Endodermal cell (in vitro differentiated cells): ENCODE results near the gene PLEKHA5. TPM values are rescaled to one million over a fixed set of nuclear protein-coding genes. Genes with fewer than 3 reads are reported as not detected.

Experiments
- DNase-seq: peaks from one replicate; pipeline ENCODE4 v3.0.0-alpha.2; 2017
- H3K27ac ChIP-seq: 2 replicates; pipeline ENCODE4 v1.5.1; 2013; ENCODE audit warnings: mild to moderate bottlenecking, low read depth, low read length, moderate library complexity
- H3K27me3 ChIP-seq: 2 replicates; pipeline ENCODE4 v1.6.1; 2013; ENCODE audit warnings: mild to moderate bottlenecking, low read length, moderate library complexity; ENCODE audit not compliant: insufficient read depth, control insufficient read depth, poor library complexity, severe bottlenecking
- H3K36me3 ChIP-seq: 2 replicates; pipeline ENCODE4 v1.7.0; 2013; ENCODE audit warnings: mild to moderate bottlenecking, low read length, moderate library complexity; ENCODE audit not compliant: control insufficient read depth, insufficient read depth
- H3K4me1 ChIP-seq: one replicate; pipeline ENCODE4 v1.7.0; 2013; ENCODE audit warnings: low read length; ENCODE audit not compliant: control insufficient read depth, insufficient read depth
- H3K4me3 ChIP-seq: 2 replicates; pipeline ENCODE4 v1.5.1; 2013; ENCODE audit warnings: mild to moderate bottlenecking, low read length, moderate library complexity
- H3K9ac ChIP-seq: 2 replicates; pipeline ENCODE4 v1.6.1; 2013; ENCODE audit warnings: mild to moderate bottlenecking, low read length, moderate library complexity; ENCODE audit not compliant: poor library complexity, severe bottlenecking; ENCODE audit errors: extremely low read depth
- H3K9me3 ChIP-seq: 2 replicates; pipeline ENCODE4 v1.6.1; 2013; ENCODE audit warnings: mild to moderate bottlenecking, low read length, moderate library complexity; ENCODE audit not compliant: control insufficient read depth
- H3K27ac Mint-ChIP-seq: 2 replicates; pipeline ENCODE4 v1.8.0; 2020; ENCODE audit warnings: mixed read lengths
- H3K27me3 Mint-ChIP-seq: 2 replicates; pipeline ENCODE4 v1.8.0; 2021; ENCODE audit warnings: mild to moderate bottlenecking, mixed read lengths; ENCODE audit not compliant: insufficient read depth
- H3K36me3 Mint-ChIP-seq: 2 replicates; pipeline ENCODE4 v1.8.0; 2020; ENCODE audit warnings: low read depth, mixed read lengths
- H3K4me1 Mint-ChIP-seq: 2 replicates; pipeline ENCODE4 v1.8.0; 2020; ENCODE audit warnings: mixed read lengths
- H3K4me3 Mint-ChIP-seq: 2 replicates; pipeline ENCODE4 v1.8.0; 2020; ENCODE audit warnings: mild to moderate bottlenecking, moderate library complexity, mixed read lengths
- H3K9me3 Mint-ChIP-seq: 2 replicates; pipeline ENCODE4 v1.8.0; 2020; ENCODE audit warnings: mild to moderate bottlenecking, mixed read lengths
- CTCF ChIP-seq: fragments of 200-600 bp; sonication (generic); conservative IDR thresholded peaks from 2 replicates; pipeline ENCODE4 v1.5.0; 2021; ENCODE audit warnings: antibody characterized with exemption, mild to moderate bottlenecking
- WGBS, 2 experiments: methylation state at CpG; one replicate each; pipeline versions ENCODE4 v1.1.5 to v1.1.7; 2013; ENCODE audit warnings: missing lambda C conversion rate in 2 of 2, mixed read lengths in 1 of 2; ENCODE audit not compliant: insufficient coverage in 1 of 2, insufficient read length in 1 of 2; 5-methylcytosine and 5-hydroxymethylcytosine counted together
- total RNA-seq, 2 donors: library from RNA; stranded (reverse); fragmentation: NEBNext Ultra II Directional in 1 of 2; extraction: Animal tissue kit (Norgen Biotek cat#: 25700) in 1 of 2; gene quantifications; 2 replicates in 1 of 2; 3 replicates in 1 of 2; pipeline ENCODE4 v1.2.1, GENCODE V29; 2021

The PLEKHA5 gene
- total RNA-seq, 2 donors from 2014 or later = 48.5 to 139 TPM

- no peak overlapping the region for H3K27ac Mint-ChIP-seq
- Histone ChIP-seq H3K9ac (no peak overlapping the region), H3K9me3 (no peaks in the 10 kb centered on the region), H3K4me3 (no peak overlapping the region), H3K4me1 (no peaks in the 10 kb centered on the region), H3K27ac (no peak overlapping the region), H3K36me3 (peaks cover 48% of the 10 kb centered on the region), H3K27me3 (no peaks in the 10 kb centered on the region)
- H3K27me3 Mint-ChIP-seq = no peaks in the 10 kb centered on the region
- peaks cover 2% of the 10 kb centered on the region for H3K4me1 Mint-ChIP-seq
- peaks cover 67% of the 10 kb centered on the region for H3K36me3 Mint-ChIP-seq
- no peak for DNase-seq
- TF ChIP-seq CTCF = no peak
- no peaks in the 10 kb centered on the region for H3K9me3 Mint-ChIP-seq
- no peak overlapping the region for H3K4me3 Mint-ChIP-seq
- 88 to 100% methylated on average over 1 of the region's 2 CpGs for WGBS, 2 experiments
These were observed 155.1 kb downstream of the PLEKHA5 start for GRCh38 chr12:19284658-19285057.

GRCh38 chr12:19285793-19286448 lies 156.4 kb downstream of the PLEKHA5 start:
- Mint-ChIP-seq H3K27me3 (no peaks in the 10 kb centered on the region), H3K9me3 (no peaks in the 10 kb centered on the region), H3K4me1 (peaks cover 8% of the 10 kb centered on the region), H3K4me3 (no peak overlapping the region), H3K36me3 (peaks cover 61% of the 10 kb centered on the region), H3K27ac (no peak overlapping the region)
- H3K9ac ChIP-seq = no peak overlapping the region
- peaks cover 45% of the 10 kb centered on the region for H3K36me3 ChIP-seq
- 91 to 95% methylated on average over 2 to 5 of the region's 6 CpGs for WGBS, 2 experiments
- no peak overlapping the region for H3K4me3 ChIP-seq
- H3K27me3 ChIP-seq = no peaks in the 10 kb centered on the region
- no peaks in the 10 kb centered on the region for H3K9me3 ChIP-seq
- H3K27ac ChIP-seq = no peak overlapping the region
- no peak for TF ChIP-seq CTCF
- no peaks in the 10 kb centered on the region for H3K4me1 ChIP-seq
- DNase-seq = no peak

GRCh38 chr12:19287302-19287701 lies 157.8 kb downstream of the PLEKHA5 start:
- H3K4me1 ChIP-seq = peaks cover 8% of the 10 kb centered on the region
- H3K27ac Mint-ChIP-seq = no peak overlapping the region
- no peak overlapping the region for H3K9ac ChIP-seq
- H3K4me1 Mint-ChIP-seq = peaks cover 19% of the 10 kb centered on the region
- no peak overlapping the region for H3K27ac ChIP-seq
- TF ChIP-seq CTCF = no peak
- H3K27me3 Mint-ChIP-seq = no peaks in the 10 kb centered on the region
- H3K36me3 Mint-ChIP-seq = peaks cover 60% of the 10 kb centered on the region
- 100% methylated on average over 1 of the region's 1 CpG; no CpG with 5 or more reads in 1 of the 2 experiments for WGBS, 2 experiments
- H3K4me3 Mint-ChIP-seq = no peak overlapping the region
- H3K9me3 Mint-ChIP-seq = no peaks in the 10 kb centered on the region
- no peak for DNase-seq
- no peak overlapping the region for H3K4me3 ChIP-seq
- no peaks in the 10 kb centered on the region for H3K27me3 ChIP-seq
- H3K9me3 ChIP-seq = no peaks in the 10 kb centered on the region
- peaks cover 39% of the 10 kb centered on the region for H3K36me3 ChIP-seq
